K562 (cell line): ENCODE measurements around the gene PCDH9. TPM values are rescaled to one million over a fixed set of nuclear protein-coding genes. Genes with fewer than 3 reads are reported as not detected.

Source experiments
- ATAC-seq: fragments of 200-7000 bp; cut with Tn5 transposase; 3 replicates; pipeline ENCODE4 v1.9.1; 2020; ENCODE audit warnings: moderate library complexity
- BruUV-seq: library from RNA; stranded (reverse); fragments of 400-500 nt; replicated peaks from 2 replicates; lab custom pipeline; 2021; lab: Mats Ljungman, UMichigan
- CTCF ChIA-PET: fragments of 300-600 bp; formaldehyde crosslinking; extraction: SDS; loops from one replicate; lab custom pipeline; 2021; ENCODE audit warnings: low intra/inter-chr PET ratio; lab: Yijun Ruan, JAX
- POLR2A ChIA-PET: fragments of 300-600, 350-650 bp; sonication (Branson Sonifier 250); formaldehyde crosslinking; extraction: SDS; loops from one replicate; lab custom pipeline; 2021; ENCODE audit warnings: antibody characterized with exemption, inconsistent platforms; lab: Yijun Ruan, JAX
- DNase-seq, 4 experiments: peaks; one replicate each; pipeline versions ENCODE4 v3.0.0 to v3.0.0-alpha.2; 2011 to 2018; ENCODE audit warnings: low spot score in 3 of 4, mixed read lengths in 3 of 4; ENCODE audit errors: extremely low read depth in 1 of 4
- FAIRE-seq: peaks from 2 replicates; lab custom pipeline; 2011; peaks lifted over from hg19 to GRCh38; lab: Jason Lieb, UNC
- H2AFZ ChIP-seq: 2 replicates; pipeline ENCODE4 v1.6.0; 2011; ENCODE audit warnings: low read depth, low read length, control low read depth, inconsistent platforms
- H3K27ac ChIP-seq: fragments of 200-600 bp; 3 replicates; pipeline ENCODE4 v1.8.0; 2011; ENCODE audit warnings: low read depth, mild to moderate bottlenecking, control low read depth, inconsistent platforms, low read length, moderate library complexity, mixed read lengths; ENCODE audit errors: extremely low read depth
- H3K27me3 ChIP-seq, 2 experiments: fragments of 300-600 bp in 1 of 2; 2 replicates in 1 of 2; 3 replicates in 1 of 2; pipeline versions ENCODE4 v1.6.0 to v1.8.0; 2011; ENCODE audit warnings: inconsistent platforms in 2 of 2, low read length in 2 of 2, mild to moderate bottlenecking in 1 of 2, mixed read lengths in 1 of 2, moderate library complexity in 1 of 2; ENCODE audit not compliant: control insufficient read depth in 2 of 2, insufficient read depth in 2 of 2
- H3K36me3 ChIP-seq: fragments of 300-600 bp; 3 replicates; pipeline ENCODE4 v1.8.0; 2011; ENCODE audit warnings: mild to moderate bottlenecking, low read length, inconsistent platforms; ENCODE audit not compliant: control insufficient read depth, insufficient read depth
- H3K4me1 ChIP-seq, 2 experiments: fragments of 200-600 bp in 1 of 2; replicated peaks in 1 of 2; 2 replicates in 1 of 2; 3 replicates in 1 of 2; pipeline versions ENCODE4 v1.5.1 to v1.8.0; 2011; ENCODE audit warnings: inconsistent platforms in 2 of 2, low read length in 2 of 2, mild to moderate bottlenecking in 1 of 2, mixed read lengths in 1 of 2, moderate library complexity in 1 of 2; ENCODE audit not compliant: control insufficient read depth in 2 of 2, insufficient read depth in 2 of 2
- H3K4me2 ChIP-seq: 2 replicates; pipeline ENCODE4 v1.6.1; 2011; ENCODE audit warnings: low read length, control low read depth, inconsistent platforms, mixed read lengths; ENCODE audit not compliant: insufficient read depth
- H3K4me3 ChIP-seq: fragments of 200-600 bp; sonication (generic), shearing (Covaris generic); 2 replicates; pipeline ENCODE4 v1.5.1; 2016; ENCODE audit warnings: control low read depth, inconsistent platforms
- H3K79me2 ChIP-seq: fragments of 200-600 bp; 3 replicates; pipeline ENCODE4 v1.8.0; 2011; ENCODE audit warnings: low read length, inconsistent platforms; ENCODE audit not compliant: control insufficient read depth, insufficient read depth
- H3K9ac ChIP-seq, 2 experiments: 2 replicates each; pipeline versions ENCODE4 v1.6.0 to v1.6.1; 2011; ENCODE audit warnings: low read depth in 2 of 2, low read length in 2 of 2, control low read depth in 1 of 2, inconsistent platforms in 1 of 2, mild to moderate bottlenecking in 1 of 2, mixed read lengths in 1 of 2; ENCODE audit not compliant: insufficient read depth in 1 of 2
- H3K9me1 ChIP-seq: one replicate; pipeline ENCODE4 v1.6.0; 2011; ENCODE audit warnings: inconsistent platforms, mild to moderate bottlenecking, low read length, moderate library complexity; ENCODE audit not compliant: control insufficient read depth, insufficient read depth
- H3K9me3 ChIP-seq: replicated peaks from 2 replicates; pipeline ENCODE4 v1.5.1; 2011; ENCODE audit warnings: low read depth, low read length, inconsistent platforms; ENCODE audit not compliant: control insufficient read depth, insufficient read depth
- H4K20me1 ChIP-seq: replicated peaks from 2 replicates; pipeline ENCODE4 v1.6.1; 2011; ENCODE audit warnings: low read length, inconsistent platforms, mixed read lengths; ENCODE audit not compliant: control insufficient read depth, insufficient read depth
- CXXC5 ChIP-seq: fragments of 250-450 bp; sonication (Bioruptor Pico); IDR thresholded peaks from 2 replicates; pipeline ENCODE4 v1.8.0; 2022; ENCODE audit warnings: inconsistent platforms, mild to moderate bottlenecking, moderate library complexity
- E2F8 ChIP-seq: fragments of 450-650 bp; IDR thresholded peaks from 2 replicates; pipeline ENCODE4 v1.7.1; 2018; ENCODE audit warnings: mild to moderate bottlenecking, low read depth; ENCODE audit not compliant: partially characterized antibody
- FOXA1 ChIP-seq: fragments of 450-650 bp; IDR thresholded peaks from 2 replicates; pipeline ENCODE4 v1.6.1; 2016; ENCODE audit warnings: mild to moderate bottlenecking, borderline replicate concordance
- FOXP4 ChIP-seq: sonication (generic); formaldehyde crosslinking; IDR thresholded peaks from 2 replicates; pipeline ENCODE4 v1.8.0; 2022; ENCODE audit warnings: mild to moderate bottlenecking, missing genetic modification reagents, borderline replicate concordance
- HMG20A ChIP-seq: fragments of 450-650 bp; formaldehyde crosslinking; conservative IDR thresholded peaks from 2 replicates; pipeline ENCODE4 v1.4.0; 2020; ENCODE audit warnings: mild to moderate bottlenecking, mixed read lengths
- NEUROD1 ChIP-seq: fragments of 150-350 bp; IDR thresholded peaks from 2 replicates; pipeline ENCODE4 v1.6.1; 2014; ENCODE audit warnings: borderline replicate concordance, low read length, low read depth; ENCODE audit not compliant: partially characterized antibody
- POLR2H ChIP-seq: IDR thresholded peaks from 2 replicates; pipeline ENCODE4 v1.6.1; 2016; ENCODE audit warnings: missing genetic modification characterization, low read depth, mild to moderate bottlenecking, control low read depth, missing compliant biosample characterization, moderate library complexity
- PRDM10 ChIP-seq: fragments of 450-650 bp; IDR thresholded peaks from 2 replicates; pipeline ENCODE4 v1.6.1; 2018; ENCODE audit not compliant: partially characterized antibody
- PTBP1 ChIP-seq: fragments of 200-400 bp; formaldehyde crosslinking; IDR thresholded peaks from 2 replicates; pipeline ENCODE4 v1.6.1; 2017; ENCODE audit warnings: low read depth, low read length
- RBM39 ChIP-seq: fragments of 200-400 bp; formaldehyde crosslinking; optimal IDR thresholded peaks from 2 replicates; pipeline ENCODE3; 2018; ENCODE audit warnings: low read depth, low read length
- RFX7 ChIP-seq: fragments of 250-450 bp; sonication (Bioruptor Pico); IDR thresholded peaks from 2 replicates; pipeline ENCODE4 v1.5.1; 2021; ENCODE audit warnings: mild to moderate bottlenecking
- ZNF174 ChIP-seq: fragments of 250-450 bp; sonication (Bioruptor Pico); IDR thresholded peaks from 2 replicates; pipeline ENCODE4 v1.4.0; 2020; ENCODE audit warnings: mild to moderate bottlenecking
- ZNF77 ChIP-seq: fragments of 250-450 bp; sonication (Bioruptor Pico); IDR thresholded peaks from 2 replicates; pipeline ENCODE4 v1.5.0; 2020
- in situ Hi-C: fragments of 300-500 bp; cut with MboI; formaldehyde crosslinking; loops from 4 replicates; pipeline ENCODE4 v1.15.0; 2018; ENCODE audit warnings: inconsistent platforms, mixed read lengths
- intact Hi-C: fragments of 100-400 bp; cut with micrococcal nuclease; formaldehyde crosslinking; loops from 2 replicates; pipeline ENCODE4 v1.14.2; 2022
- polyA plus RNA-seq, 8 experiments: library from polyadenylated mRNA; depleted of rRNA in 4 of 8; stranded (reverse) in 5 of 8; unstranded in 3 of 8; fragments of >200 nt; fragmentation: Nextera tagmentation in 2 of 8; fragmentation: Illumina TruSeq in 1 of 8; extraction: Ambion mirVana in 2 of 8; extraction: Trizol in 1 of 8; gene quantifications; 2 replicates each; pipeline versions ENCODE4 v1.2.1 to v1.2.3, GENCODE V29; 2011 to 2014; ENCODE audit warnings: inconsistent platforms in 1 of 8, missing spikeins in 1 of 8
- total RNA-seq, 7 experiments: library from RNA; depleted of rRNA in 6 of 7; stranded (reverse); fragments of >200 nt in 6 of 7; fragmentation: Illumina TruSeq in 2 of 7; extraction: Trizol in 2 of 7; gene quantifications; 2 replicates each; pipeline versions ENCODE4 v1.2.1 to v1.2.3, GENCODE V29; 2011 to 2021; ENCODE audit warnings: low replicate concordance in 1 of 7
- TF ChIP-seq, protein P1 (sequence below): fragments of 250-450 bp; sonication (Bioruptor Pico); IDR thresholded peaks from 2 replicates; pipeline ENCODE4 v1.8.0; 2022; ENCODE audit warnings: inconsistent platforms, mild to moderate bottlenecking, moderate library complexity, borderline replicate concordance

Gene PCDH9
- total and polyA plus RNA-seq, 9 of the 15 experiments (the other 6 are each of a cell fraction or from before 2014, with no cell fraction given): 1.1 to 6.7 (median 4.9) TPM

GRCh38 chr13:66301482-66301881, 928.7 kb downstream of the PCDH9 start:
- POLR2A ChIA-PET: no interaction called here
- TF ChIP-seq RBM39 (no peak), E2F8 (no peak), ZNF77 (CRISPR knock-in tag) (no peak), FOXA1 (no peak), NEUROD1 (no peak), HMG20A (CRISPR knock-in tag) (no peak), CXXC5 (CRISPR knock-in tag) (no peak), PRDM10 (no peak), ZNF174 (CRISPR knock-in tag) (no peak), FOXP4 (CRISPR knock-in tag) (no peak), POLR2H (tag) (no peak), RFX7 (CRISPR knock-in tag) (no peak), PTBP1 (no peak)
- TF ChIP-seq, protein P1, sequence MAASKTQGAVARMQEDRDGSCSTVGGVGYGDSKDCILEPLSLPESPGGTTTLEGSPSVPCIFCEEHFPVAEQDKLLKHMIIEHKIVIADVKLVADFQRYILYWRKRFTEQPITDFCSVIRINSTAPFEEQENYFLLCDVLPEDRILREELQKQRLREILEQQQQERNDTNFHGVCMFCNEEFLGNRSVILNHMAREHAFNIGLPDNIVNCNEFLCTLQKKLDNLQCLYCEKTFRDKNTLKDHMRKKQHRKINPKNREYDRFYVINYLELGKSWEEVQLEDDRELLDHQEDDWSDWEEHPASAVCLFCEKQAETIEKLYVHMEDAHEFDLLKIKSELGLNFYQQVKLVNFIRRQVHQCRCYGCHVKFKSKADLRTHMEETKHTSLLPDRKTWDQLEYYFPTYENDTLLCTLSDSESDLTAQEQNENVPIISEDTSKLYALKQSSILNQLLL (CRISPR knock-in tag): no peak

More at GRCh38 chr13:66301482-66301881, 928.7 kb downstream of the PCDH9 start:
- Histone ChIP-seq H3K9me1 (no peaks in the 10 kb centered on the region), H3K4me2 (no peak overlapping the region), H3K4me1 (no peaks in the 10 kb centered on the region), H2AFZ (no peak overlapping the region), H3K79me2 (no peaks in the 10 kb centered on the region), H3K9me3 (no peaks in the 10 kb centered on the region), H3K36me3 (no peaks in the 10 kb centered on the region), H3K27ac (no peak overlapping the region), H3K4me3 (no peak overlapping the region), H4K20me1 (no peaks in the 10 kb centered on the region), H3K27me3 (no peaks in the 10 kb centered on the region), H3K9ac (no peak overlapping the region)
- CTCF ChIA-PET: no interaction called here
- FAIRE-seq (no peak), DNase-seq (no peak), ATAC-seq (no peak)
- in situ Hi-C loops: no loop called here
- no TSS peak for BruUV-seq
- intact Hi-C loops: no loop called here
